GM19240 (cell line): ENCODE measurements around the gene PGS1.

Experiments used
- DNase-seq: peaks from one replicate; pipeline ENCODE4 v3.0.0; 2011; ENCODE audit warnings: low spot score; ENCODE audit not compliant: insufficient read length

The PGS1 gene

GRCh38 chr17:78387977-78388941, 9.8 kb downstream of the PGS1 start:
- DNase-seq, result no peak

- no peak for DNase-seq
These were observed 12.0 kb downstream of the PGS1 start for GRCh38 chr17:78390241-78391050.

- DNase-seq, result no peak
These were observed 12.6 kb downstream of the PGS1 start for GRCh38 chr17:78391051-78391431.

GRCh38 chr17:78391843-78392242, 13.4 kb downstream of the PGS1 start:
- no peak for DNase-seq

- DNase-seq, result no peak
These were observed 13.8 kb downstream of the PGS1 start for GRCh38 chr17:78392295-78392694.

- no peak for DNase-seq
These were observed 15.1 kb downstream of the PGS1 start for GRCh38 chr17:78393575-78393974.

- DNase-seq, result no peak
These were observed 15.8 kb downstream of the PGS1 start for GRCh38 chr17:78394209-78394608.

DNA sequence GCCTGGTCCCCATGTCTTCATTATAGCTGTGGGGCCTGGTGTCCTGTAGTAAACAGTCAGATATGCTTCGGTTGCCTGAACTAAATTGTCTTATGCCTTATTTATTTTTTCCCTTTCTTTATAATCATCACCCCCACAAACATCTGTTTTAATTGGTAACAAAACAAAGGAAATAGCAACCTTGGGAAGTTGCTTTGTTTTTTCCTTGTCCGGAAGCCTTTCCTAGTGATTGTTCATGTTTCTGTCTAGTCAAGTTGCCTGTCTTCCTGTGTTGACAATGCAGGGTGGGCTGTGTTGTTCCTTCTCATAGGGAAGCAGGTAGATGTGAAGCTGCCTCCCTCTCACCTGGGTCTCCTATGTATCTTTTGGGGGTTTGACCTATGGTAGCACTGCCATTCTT, 16.7 kb downstream of the PGS1 start:
- DNase-seq, result no peak

- DNase-seq, result no peak
These were observed 18.2 kb downstream of the PGS1 start for GRCh38 chr17:78396441-78397337.

DNA sequence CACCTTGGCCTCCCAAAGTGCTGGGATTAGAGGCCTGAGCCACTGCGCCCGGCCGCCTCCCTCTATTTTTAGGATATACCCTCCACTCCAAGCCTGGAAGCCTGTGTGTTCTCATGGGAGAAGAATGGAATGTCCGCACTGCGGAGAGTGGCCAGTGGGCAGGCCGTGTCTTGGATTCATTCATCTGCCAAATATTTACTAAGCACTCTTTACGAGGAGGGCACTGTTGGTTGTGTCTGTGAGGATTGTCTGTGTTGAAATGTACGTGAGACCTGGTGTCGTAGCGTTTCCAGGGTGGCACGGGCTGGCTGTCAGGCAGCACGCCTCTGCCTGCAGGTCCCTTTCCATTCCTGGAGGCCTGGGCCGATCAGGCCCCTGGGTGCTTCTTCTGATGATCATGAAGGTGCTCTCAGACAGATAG, 19.2 kb downstream of the PGS1 start:
- DNase-seq, result no peak

DNA sequence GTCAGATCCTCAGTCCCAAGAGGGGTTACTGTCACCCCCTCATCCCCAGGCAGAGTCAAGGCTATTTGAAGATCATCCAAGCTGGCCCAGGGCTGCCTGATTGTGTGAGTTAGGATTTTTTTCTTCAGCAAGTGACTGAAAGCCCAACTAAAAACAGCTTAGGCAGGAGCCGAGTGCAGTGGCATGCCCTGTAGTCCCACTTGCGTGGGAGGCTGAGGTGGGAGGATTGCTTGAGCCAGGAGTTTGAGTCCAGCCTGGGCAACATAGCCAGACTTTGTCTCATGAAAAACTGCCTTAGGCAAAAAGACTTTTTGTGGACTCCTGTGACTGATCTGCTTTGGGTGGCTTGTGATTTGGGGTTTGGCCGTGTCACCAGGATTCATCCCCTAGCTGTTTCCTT, 19.9 kb downstream of the PGS1 start:
- no peak for DNase-seq

DNA sequence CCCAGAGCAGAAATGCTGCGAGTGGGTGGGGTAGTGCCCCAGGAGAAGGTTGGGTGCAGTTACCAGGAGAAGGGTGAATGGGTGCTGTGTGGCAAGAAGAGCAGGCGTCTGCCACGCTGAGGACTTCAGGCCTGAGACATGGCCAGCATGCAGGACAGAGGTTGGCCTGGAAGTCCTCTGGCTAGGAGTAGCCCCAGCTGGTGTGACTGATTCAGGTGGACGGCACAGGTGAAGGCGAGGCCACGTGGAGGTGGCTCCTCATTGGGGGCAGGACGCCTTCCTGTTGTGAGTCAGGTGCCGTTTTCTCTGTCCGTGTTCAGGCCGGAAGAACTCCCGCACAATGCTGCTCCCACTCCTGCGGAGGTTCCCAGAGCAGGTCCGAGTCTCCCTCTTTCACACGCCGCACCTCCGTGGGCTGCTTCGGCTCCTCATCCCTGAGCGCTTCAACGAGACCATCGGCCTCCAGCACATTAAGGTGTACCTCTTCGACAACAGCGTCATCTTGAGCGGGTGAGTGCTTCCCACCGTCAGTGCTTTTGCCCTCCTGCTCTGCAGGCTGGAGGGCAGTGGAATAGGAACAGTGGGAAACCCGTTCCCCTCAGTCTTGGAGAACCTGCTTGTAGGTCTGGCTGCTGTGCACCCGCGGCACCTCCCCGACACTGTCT, 20.7 kb downstream of the PGS1 start:
- DNase-seq, result no peak

DNA sequence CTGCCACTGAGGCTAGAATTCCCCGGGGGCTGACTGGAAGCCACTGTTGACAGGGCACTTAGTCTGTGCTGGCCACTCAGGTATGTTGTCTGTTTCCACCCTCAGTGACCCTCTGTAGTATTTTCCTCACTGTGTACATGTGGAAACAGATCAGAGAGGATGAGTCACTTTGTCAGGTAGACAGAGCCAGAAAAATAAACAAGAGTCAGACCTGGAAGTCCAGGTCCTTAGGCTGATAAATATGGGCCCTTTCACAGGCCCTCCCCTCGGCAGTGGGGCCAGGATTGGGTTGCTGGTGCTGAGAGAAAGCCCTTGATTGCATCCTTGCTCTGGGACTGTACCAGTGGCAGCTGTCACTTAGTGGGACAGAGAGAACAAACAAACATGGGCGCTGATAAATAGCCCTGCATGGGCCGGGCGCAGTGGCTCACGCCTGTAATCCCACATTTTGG, 21.3 kb downstream of the PGS1 start:
- DNase-seq, result no peak

- no peak for DNase-seq
These were observed 22.3 kb downstream of the PGS1 start for GRCh38 chr17:78400581-78401240.

DNA sequence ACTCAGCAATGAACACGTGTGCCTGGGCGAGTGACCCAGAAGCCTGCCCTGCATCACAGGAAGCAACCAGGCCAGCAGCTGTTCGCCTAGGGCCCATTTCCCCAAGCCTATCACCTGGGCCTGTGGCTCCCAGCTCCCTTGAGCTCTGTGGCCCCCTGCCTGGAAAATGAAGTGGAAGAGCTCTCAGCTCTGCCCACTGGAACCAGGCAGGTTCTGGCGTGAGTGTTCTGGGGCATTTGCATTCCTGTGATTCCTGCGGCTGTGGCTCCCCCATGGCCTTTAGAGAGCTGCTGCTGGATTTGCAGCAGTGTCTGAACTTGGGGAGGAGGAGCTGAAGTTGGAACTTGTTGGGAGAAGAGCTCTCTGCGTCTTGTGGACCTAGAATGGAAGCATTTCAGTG, 22.8 kb downstream of the PGS1 start:
- no peak for DNase-seq

- no peak for DNase-seq
These were observed 23.4 kb downstream of the PGS1 start for GRCh38 chr17:78401891-78402290.

- DNase-seq, result no peak
These were observed 25.4 kb downstream of the PGS1 start for GRCh38 chr17:78403822-78404221.

DNA sequence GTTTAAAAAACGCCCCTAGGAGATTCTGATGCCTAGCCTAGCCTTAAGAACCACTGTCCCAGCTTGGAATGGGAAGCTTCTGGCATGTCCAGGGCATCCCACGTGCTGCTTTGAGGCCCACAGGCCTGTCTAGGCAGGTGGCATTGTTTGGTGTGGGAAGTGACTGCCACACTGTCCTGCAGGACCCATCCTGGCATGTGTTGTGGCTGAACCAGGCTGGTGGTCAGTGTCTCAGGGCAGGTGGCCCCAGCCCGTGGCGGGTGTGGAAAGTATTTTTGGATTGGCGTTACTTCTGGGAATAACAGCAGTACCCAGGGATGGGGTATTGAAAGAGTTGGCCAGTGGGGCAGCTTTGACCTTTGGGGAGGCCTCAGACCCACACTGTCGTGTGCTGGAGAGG, 27.9 kb downstream of the PGS1 start:
- no peak for DNase-seq

GRCh38 chr17:78406920-78407319, 28.5 kb downstream of the PGS1 start:
- no peak for DNase-seq

DNA sequence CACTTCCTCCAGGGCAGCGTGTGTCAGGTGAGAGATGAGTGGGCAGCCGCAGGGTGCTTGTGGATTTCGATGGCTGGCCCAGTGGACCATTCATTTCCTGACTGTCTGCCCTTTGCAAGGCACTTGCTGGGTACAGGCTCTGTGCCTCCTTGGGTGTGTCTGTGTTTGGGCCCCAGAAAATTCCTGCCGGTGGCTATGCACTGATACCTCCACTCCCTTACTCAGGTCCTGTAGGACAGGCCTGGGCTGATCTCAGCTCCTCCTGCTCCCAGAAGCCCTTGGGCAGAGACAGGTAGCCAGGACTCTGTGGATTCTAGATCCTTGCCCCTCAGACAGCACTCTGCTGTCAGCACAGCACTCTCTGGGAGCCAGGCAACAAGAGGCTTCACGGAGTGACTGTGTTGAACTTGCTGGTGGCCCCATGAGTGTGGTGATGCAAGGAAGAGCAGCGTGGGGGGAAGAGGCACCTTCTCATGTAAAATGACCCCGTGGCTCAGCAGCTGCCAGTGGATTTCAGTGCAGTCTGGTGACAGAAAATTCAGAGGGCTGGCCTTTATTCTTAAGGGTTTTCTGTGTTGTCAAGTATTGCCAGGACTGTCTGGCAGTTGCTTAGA, 29.0 kb downstream of the PGS1 start:
- no peak for DNase-seq
